Omental fat pad (tissue), 4 donors: ENCODE data around the gene ZCCHC10. TPM values are rescaled to one million over a fixed set of nuclear protein-coding genes. Genes with fewer than 3 reads are reported as not detected.
"Not testable (repeated sequence)": the region's sequence is repeated elsewhere in the genome, so short reads cannot be mapped to it uniquely, and the experiment has no call there.

Experiments used
- ATAC-seq: fragments of 150-250 bp; one replicate; pipeline ENCODE4 v1.9.1; 2016; ENCODE audit warnings: mild to moderate bottlenecking, moderate library complexity; ENCODE audit not compliant: low FRiP score
- DNase-seq: peaks from one replicate; pipeline ENCODE4 v3.0.0-alpha.2; 2019; ENCODE audit warnings: low spot score
- total RNA-seq, 4 donors: library from RNA; depleted of rRNA; stranded (reverse); fragments of >200 nt; gene quantifications; one replicate each; pipeline ENCODE4 v1.1.0, GENCODE V29; 2016
- TF ChIP-seq, protein P1 (sequence below), 3 donors: fragments of 450-650 bp; IDR thresholded peaks; one replicate each; pipeline ENCODE4 v1.5.1; 2016 to 2017; ENCODE audit warnings: antibody characterized with exemption in 3 of 3, mild to moderate bottlenecking in 3 of 3, moderate library complexity in 2 of 3

Gene ZCCHC10
- total RNA-seq, 4 donors from 2014 or later = 13.8 to 21.4 (median 16.9) TPM

DNA sequence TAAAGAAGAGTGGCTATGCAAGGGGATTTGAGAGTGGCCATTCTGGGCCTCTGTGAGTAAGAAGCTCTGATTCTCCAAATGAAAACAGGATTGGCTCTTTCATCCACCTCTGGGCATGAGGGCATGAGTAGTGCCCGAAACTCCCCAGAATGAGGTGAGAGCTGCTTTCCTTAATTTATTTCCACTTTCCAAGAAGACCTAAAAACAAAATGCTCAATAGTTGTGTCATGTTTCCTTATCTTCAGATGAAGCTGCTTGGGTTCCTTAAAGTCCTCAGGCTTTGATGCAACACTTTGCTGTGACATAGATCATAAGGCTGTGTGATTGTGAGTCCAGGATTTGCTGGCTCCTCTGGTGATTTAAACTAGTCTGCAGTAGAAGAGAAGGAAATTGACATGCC lies 3.1 kb upstream of the ZCCHC10 start:
- TF ChIP-seq, protein P1, sequence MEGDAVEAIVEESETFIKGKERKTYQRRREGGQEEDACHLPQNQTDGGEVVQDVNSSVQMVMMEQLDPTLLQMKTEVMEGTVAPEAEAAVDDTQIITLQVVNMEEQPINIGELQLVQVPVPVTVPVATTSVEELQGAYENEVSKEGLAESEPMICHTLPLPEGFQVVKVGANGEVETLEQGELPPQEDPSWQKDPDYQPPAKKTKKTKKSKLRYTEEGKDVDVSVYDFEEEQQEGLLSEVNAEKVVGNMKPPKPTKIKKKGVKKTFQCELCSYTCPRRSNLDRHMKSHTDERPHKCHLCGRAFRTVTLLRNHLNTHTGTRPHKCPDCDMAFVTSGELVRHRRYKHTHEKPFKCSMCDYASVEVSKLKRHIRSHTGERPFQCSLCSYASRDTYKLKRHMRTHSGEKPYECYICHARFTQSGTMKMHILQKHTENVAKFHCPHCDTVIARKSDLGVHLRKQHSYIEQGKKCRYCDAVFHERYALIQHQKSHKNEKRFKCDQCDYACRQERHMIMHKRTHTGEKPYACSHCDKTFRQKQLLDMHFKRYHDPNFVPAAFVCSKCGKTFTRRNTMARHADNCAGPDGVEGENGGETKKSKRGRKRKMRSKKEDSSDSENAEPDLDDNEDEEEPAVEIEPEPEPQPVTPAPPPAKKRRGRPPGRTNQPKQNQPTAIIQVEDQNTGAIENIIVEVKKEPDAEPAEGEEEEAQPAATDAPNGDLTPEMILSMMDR (IDR thresholded peaks at IDR 0.05) = no peak
- ATAC-seq = no peak
- DNase-seq = no peak

- ATAC-seq (no peak), DNase-seq (no peak)
- TF ChIP-seq, protein P1 (IDR thresholded peaks at IDR 0.05) = no peak
Observed at GRCh38 chr5:133026664-133027153, 360 bp upstream of the ZCCHC10 start.

GRCh38 chr5:133019471-133019870 lies 6.9 kb downstream of the ZCCHC10 start:
- not testable (repeated sequence) for ATAC-seq

DNA sequence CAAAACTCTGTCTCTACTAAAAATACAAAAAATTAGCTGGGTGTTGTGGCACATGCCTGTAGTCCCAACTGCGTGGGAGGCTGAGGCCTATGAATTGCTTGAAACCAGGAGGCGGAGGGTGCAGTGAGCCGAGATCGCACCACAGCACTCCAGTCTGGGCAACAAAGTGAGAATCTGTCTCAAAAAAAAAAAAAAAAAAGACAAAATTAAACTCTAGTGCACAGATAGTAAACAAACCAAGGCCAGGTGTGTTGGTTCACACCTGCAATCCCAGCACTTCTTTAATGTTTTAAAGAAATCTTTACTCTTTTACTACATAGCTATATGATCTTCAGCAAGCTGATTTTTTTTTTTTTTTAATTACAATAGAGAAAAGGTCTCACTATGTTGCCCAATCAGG lies 8.4 kb downstream of the ZCCHC10 start:
- TF ChIP-seq, protein P1 (IDR thresholded peaks at IDR 0.05) = no peak
- ATAC-seq (no peak), DNase-seq (no peak)

More at GRCh38 chr5:133019471-133019870, 6.9 kb downstream of the ZCCHC10 start:
- DNase-seq = not testable (repeated sequence)

GRCh38 chr5:133015466-133015865 lies 10.9 kb downstream of the ZCCHC10 start:
- ATAC-seq (no peak), DNase-seq (no peak)
- TF ChIP-seq, protein P1 (IDR thresholded peaks at IDR 0.05) = no peak

DNA sequence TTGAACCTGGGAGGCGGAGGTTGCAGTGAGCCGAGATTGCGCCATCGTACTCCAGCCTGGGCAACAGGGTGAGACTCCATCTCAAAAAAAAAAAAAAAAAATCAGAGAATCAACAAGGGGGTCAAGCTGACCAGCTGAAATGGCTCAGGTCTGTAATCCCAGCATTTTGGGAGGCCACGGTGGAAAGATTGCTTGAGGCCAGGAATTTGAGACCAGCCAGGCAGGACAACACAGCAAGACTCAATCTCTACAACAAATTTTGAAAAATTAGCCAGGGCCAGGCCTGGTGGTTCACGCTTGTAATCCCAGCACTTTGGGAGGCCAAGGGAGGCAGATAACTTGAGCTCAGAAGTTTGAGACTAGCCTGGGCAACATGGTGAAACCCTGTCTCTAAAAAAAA lies 17.9 kb downstream of the ZCCHC10 start:
- DNase-seq, ATAC-seq: not testable (repeated sequence)

- ATAC-seq (no peak), DNase-seq (no peak)
- TF ChIP-seq, protein P1 (IDR thresholded peaks at IDR 0.05) = no peak
Observed at GRCh38 chr5:133006653-133007052, 19.7 kb downstream of the ZCCHC10 start.

- ATAC-seq = no peak
- TF ChIP-seq, protein P1 (IDR thresholded peaks at IDR 0.05) = no peak
- no peak for DNase-seq
Observed at GRCh38 chr5:132999246-132999645, 27.1 kb downstream of the ZCCHC10 start.
